VCaP (cell line): ENCODE data around the gene SLC10A7.

ENCODE experiments used
- H3K27ac ChIP-seq: fragments of 450-650 bp; 2 replicates; pipeline ENCODE4 v1.5.1; 2017
- CTCF ChIP-seq: fragments of 450-650 bp; conservative IDR thresholded peaks from 2 replicates; pipeline ENCODE4 v1.5.1; 2017; ENCODE audit warnings: mild to moderate bottlenecking, moderate library complexity

SLC10A7 gene

GRCh38 chr4:146317783-146318182 is 204.0 kb downstream of the SLC10A7 start:
- TF ChIP-seq CTCF, result no peak
- H3K27ac ChIP-seq, result no peak overlapping the region

- H3K27ac ChIP-seq, result no peak overlapping the region
- TF ChIP-seq CTCF, result no peak
Measured at GRCh38 chr4:146315184-146315583, 206.6 kb downstream of the SLC10A7 start.

- TF ChIP-seq CTCF, result no peak
- no peak overlapping the region for H3K27ac ChIP-seq
Measured at GRCh38 chr4:146311238-146311970, 210.3 kb downstream of the SLC10A7 start.

- TF ChIP-seq CTCF, result no peak
- no peak overlapping the region for H3K27ac ChIP-seq
Measured at GRCh38 chr4:146310319-146311021, 211.3 kb downstream of the SLC10A7 start.

- no peak for TF ChIP-seq CTCF
- H3K27ac ChIP-seq, result no peak overlapping the region
Measured at GRCh38 chr4:146308951-146309350, 212.8 kb downstream of the SLC10A7 start.

GRCh38 chr4:146302822-146303221 is 218.9 kb downstream of the SLC10A7 start:
- no peak overlapping the region for H3K27ac ChIP-seq
- no peak for TF ChIP-seq CTCF

- no peak for TF ChIP-seq CTCF
- H3K27ac ChIP-seq, result no peak overlapping the region
Measured at GRCh38 chr4:146299607-146300006, 222.1 kb downstream of the SLC10A7 start.
